Measurements from ENCODE around the gene NUP35. TPM values are rescaled to one million over a fixed set of nuclear protein-coding genes. Genes with fewer than 3 reads are reported as not detected.

The NUP35 gene
- total and polyA plus RNA-seq, 2 of the 8 experiments (the other 6 are each of a cell fraction or from before 2014, with no cell fraction given) = 30.7 to 48.7 TPM

GRCh38 chr2:183186296-183186695 lies 62.1 kb downstream of the NUP35 start (continued):
- TF ChIP-seq CHD7 (IDR thresholded peaks at IDR 0.05; ENCODE audit: insufficient replicate concordance, low read length) (no peak), BRCA1 (IDR thresholded peaks at IDR 0.05; ENCODE audit: low read depth, low read length) (no peak), ATF2 (IDR thresholded peaks at IDR 0.05; ENCODE audit: low read length) (no peak)

Data from H1 (cell line).